Hepatocyte (in vitro differentiated cells): ENCODE results near the gene C5orf24. TPM values are rescaled to one million over a fixed set of nuclear protein-coding genes. Genes with fewer than 3 reads are reported as not detected.
A peak's percentile ranks its signal among the peaks of the same experiment; 100 is the strongest.

Source experiments
- DNase-seq: peaks from one replicate; pipeline ENCODE4 v3.0.0-alpha.2; 2016; ENCODE audit warnings: low spot score
- H2AFZ ChIP-seq: fragments of 200-600 bp; sonication (generic); 2 replicates; pipeline ENCODE4 v1.6.0; 2016; ENCODE audit warnings: antibody characterized with exemption, mild to moderate bottlenecking
- H3K27ac ChIP-seq: fragments of 200-600 bp; sonication (generic); 2 replicates; pipeline ENCODE4 v1.5.1; 2016; ENCODE audit warnings: mild to moderate bottlenecking
- H3K27me3 ChIP-seq: fragments of 200-600 bp; sonication (generic); 2 replicates; pipeline ENCODE4 v1.6.1; 2016
- H3K36me3 ChIP-seq: fragments of 200-600 bp; sonication (generic); replicated peaks from 2 replicates; pipeline ENCODE4 v1.5.1; 2016; ENCODE audit warnings: low read depth; ENCODE audit not compliant: insufficient read depth
- H3K4me1 ChIP-seq: fragments of 200-600 bp; sonication (generic); 2 replicates; pipeline ENCODE4 v1.5.1; 2016; ENCODE audit warnings: mild to moderate bottlenecking, moderate library complexity; ENCODE audit not compliant: insufficient read depth
- H3K4me2 ChIP-seq: fragments of 200-600 bp; sonication (generic); 2 replicates; pipeline ENCODE4 v1.6.0; 2016
- H3K4me3 ChIP-seq: fragments of 200-600 bp; sonication (generic); 2 replicates; pipeline ENCODE4 v1.5.1; 2016; ENCODE audit warnings: mild to moderate bottlenecking
- H3K79me2 ChIP-seq: fragments of 200-600 bp; sonication (generic); 2 replicates; pipeline ENCODE4 v1.6.0; 2017; ENCODE audit warnings: mild to moderate bottlenecking
- H3K9me2 ChIP-seq: fragments of 200-600 bp; sonication (generic); replicated peaks from 2 replicates; pipeline ENCODE4 v1.6.0; 2017; ENCODE audit warnings: mild to moderate bottlenecking; ENCODE audit not compliant: insufficient read depth
- H3K9me3 ChIP-seq: fragments of 200-600 bp; sonication (generic); 2 replicates; pipeline ENCODE4 v1.5.1; 2016; ENCODE audit warnings: low read depth, mild to moderate bottlenecking
- H4K20me1 ChIP-seq: fragments of 200-600 bp; sonication (generic); 2 replicates; pipeline ENCODE4 v1.6.0; 2016; ENCODE audit warnings: mild to moderate bottlenecking; ENCODE audit not compliant: insufficient read depth, poor library complexity, severe bottlenecking
- EZH2 ChIP-seq: fragments of 200-600 bp; sonication (generic); IDR thresholded peaks from 2 replicates; pipeline ENCODE4 v1.6.1; 2016; ENCODE audit warnings: antibody characterized with exemption, mild to moderate bottlenecking, borderline replicate concordance
- EZH2phosphoT487 ChIP-seq: fragments of 200-600 bp; sonication (generic); IDR thresholded peaks from one replicate; pipeline ENCODE4 v1.6.1; 2018; ENCODE audit warnings: antibody characterized with exemption, mild to moderate bottlenecking, low read depth, moderate library complexity; ENCODE audit not compliant: unreplicated experiment, severe bottlenecking
- WGBS: methylation state at CpG from one replicate; pipeline ENCODE4 v1.1.6; 2016; ENCODE audit warnings: low lambda C conversion rate; ENCODE audit errors: missing lambda C conversion rate; 5-methylcytosine and 5-hydroxymethylcytosine counted together
- polyA plus RNA-seq: library from polyadenylated mRNA; unstranded; fragments of >200 nt; fragmentation: Nextera tagmentation; extraction: Ambion mirVana; gene quantifications from 2 replicates; pipeline ENCODE4 v1.2.1, GENCODE V29; 2016
- total RNA-seq: library from RNA; depleted of rRNA; stranded (reverse); fragments of >200 nt; gene quantifications from 2 replicates; pipeline ENCODE4 v1.2.3, GENCODE V29; 2014
- TF ChIP-seq, protein P1 (sequence below): fragments of 200-600 bp; sonication (generic); IDR thresholded peaks from 2 replicates; pipeline ENCODE4 v1.5.1; 2016; ENCODE audit warnings: antibody characterized with exemption, mild to moderate bottlenecking; ENCODE audit not compliant: poor library complexity

Gene C5orf24
- total and polyA plus RNA-seq, 2 experiments from 2014 or later = 29.2 to 67.0 TPM

DNA sequence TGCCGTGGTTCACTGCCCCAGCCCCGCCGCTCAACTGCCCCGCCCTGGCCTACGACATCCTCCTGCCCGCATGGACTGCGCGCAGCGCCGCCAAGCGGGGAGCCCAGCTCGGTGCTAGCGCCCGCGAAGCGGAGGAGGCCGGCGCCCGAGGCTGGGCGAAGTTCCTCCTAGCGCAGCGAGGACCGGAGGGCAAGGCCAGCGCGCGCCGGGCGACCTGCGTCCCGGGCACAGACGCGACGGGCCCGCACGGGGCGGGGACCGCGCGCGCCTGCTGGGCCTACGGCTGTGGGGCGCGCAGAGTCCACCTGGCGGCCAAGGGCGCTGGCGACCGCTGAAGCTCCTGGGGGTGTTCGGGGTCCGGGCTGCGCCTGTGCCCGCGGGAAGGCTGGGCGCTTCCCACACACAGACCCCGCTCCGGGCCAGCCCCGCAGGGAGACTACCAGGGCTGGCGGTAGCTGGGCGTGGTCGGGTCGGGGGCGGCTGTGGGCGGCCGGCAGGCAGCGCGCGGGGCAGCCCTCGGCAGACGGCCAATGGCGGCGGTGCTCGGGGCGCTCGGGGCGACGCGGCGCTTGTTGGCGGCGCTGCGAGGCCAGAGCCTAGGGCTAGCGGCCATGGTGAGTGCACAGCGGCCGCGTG, 59.0 kb downstream of the C5orf24 start, which contains the start of gene PCBD2:
Gene PCBD2, plus strand, starts transcription at position 522 of the 636 bp plus-strand sequence. Its CDS starts 9 bp downstream, at position 531.
- DNase-seq = peak; percentile 97
- H3K4me3 ChIP-seq = peak within 1 kb of the TSS; percentile 85
- H3K9me2 ChIP-seq = no peaks in the 10 kb centered on the region
- no peak for TF ChIP-seq EZH2
- no peak for TF ChIP-seq EZH2phosphoT487
- TF ChIP-seq, protein P1, sequence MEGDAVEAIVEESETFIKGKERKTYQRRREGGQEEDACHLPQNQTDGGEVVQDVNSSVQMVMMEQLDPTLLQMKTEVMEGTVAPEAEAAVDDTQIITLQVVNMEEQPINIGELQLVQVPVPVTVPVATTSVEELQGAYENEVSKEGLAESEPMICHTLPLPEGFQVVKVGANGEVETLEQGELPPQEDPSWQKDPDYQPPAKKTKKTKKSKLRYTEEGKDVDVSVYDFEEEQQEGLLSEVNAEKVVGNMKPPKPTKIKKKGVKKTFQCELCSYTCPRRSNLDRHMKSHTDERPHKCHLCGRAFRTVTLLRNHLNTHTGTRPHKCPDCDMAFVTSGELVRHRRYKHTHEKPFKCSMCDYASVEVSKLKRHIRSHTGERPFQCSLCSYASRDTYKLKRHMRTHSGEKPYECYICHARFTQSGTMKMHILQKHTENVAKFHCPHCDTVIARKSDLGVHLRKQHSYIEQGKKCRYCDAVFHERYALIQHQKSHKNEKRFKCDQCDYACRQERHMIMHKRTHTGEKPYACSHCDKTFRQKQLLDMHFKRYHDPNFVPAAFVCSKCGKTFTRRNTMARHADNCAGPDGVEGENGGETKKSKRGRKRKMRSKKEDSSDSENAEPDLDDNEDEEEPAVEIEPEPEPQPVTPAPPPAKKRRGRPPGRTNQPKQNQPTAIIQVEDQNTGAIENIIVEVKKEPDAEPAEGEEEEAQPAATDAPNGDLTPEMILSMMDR = peak; percentile 90
- H3K27me3 ChIP-seq = no peaks in the 10 kb centered on the region
- H4K20me1 ChIP-seq = no peaks in the 10 kb centered on the region
- H2AFZ ChIP-seq = peak within 1 kb of the TSS; percentile 99
- H3K4me1 ChIP-seq = no peaks in the 10 kb centered on the region
- H3K79me2 ChIP-seq = peaks cover 18% of the 10 kb centered on the region
- H3K9me3 ChIP-seq = no peaks in the 10 kb centered on the region
- WGBS = 2% methylated on average over 39 of the region's 84 CpGs
- no peaks in the 10 kb centered on the region for H3K36me3 ChIP-seq
- peak within 1 kb of the TSS; percentile 87 for H3K4me2 ChIP-seq
- peak within 1 kb of the TSS; percentile 99 for H3K27ac ChIP-seq

DNA sequence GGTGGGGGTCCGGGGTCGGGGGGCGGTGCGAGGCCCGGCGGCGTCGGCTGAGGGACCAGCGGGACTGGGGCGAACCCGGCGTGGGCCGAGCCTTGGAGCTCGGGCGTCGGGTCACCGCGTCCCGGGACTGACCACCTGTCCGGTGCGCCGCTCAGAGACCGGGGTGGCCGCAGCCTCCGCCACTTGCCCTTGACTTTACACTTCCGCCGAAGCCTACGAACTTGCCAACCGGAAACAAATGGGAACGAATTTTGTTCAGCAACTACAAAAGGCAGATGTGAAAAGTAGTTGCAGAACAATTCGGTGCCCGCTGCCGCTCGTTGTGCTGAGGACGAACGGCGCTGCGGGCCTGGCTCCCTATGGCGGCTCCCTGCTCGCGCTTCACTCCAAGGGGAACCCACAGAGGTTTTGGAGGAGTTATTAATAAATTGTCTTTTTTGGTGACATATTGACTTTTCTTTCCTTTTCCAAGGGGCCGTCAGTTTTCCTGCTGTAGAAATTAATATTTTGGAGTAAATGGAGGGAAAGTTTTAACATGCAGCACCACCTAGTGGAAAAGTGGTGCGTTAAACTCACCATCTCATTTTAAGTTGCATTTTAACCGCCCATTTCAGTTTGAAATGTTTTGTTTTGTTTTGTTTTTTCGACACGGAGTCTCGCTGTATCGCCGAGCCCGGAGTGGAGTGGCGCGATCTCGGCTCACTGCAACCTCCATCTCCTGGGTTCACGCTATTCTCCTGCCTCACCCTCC, 59.7 kb downstream of the C5orf24 start:
- Histone ChIP-seq H4K20me1 (no peaks in the 10 kb centered on the region), H3K4me3 (peak overlapping the region; percentile 85), H3K36me3 (no peaks in the 10 kb centered on the region), H3K79me2 (peaks cover 18% of the 10 kb centered on the region), H2AFZ (peak overlapping the region; percentile 99), H3K9me2 (no peaks in the 10 kb centered on the region), H3K27me3 (no peaks in the 10 kb centered on the region), H3K4me2 (peak overlapping the region; percentile 87), H3K4me1 (no peaks in the 10 kb centered on the region), H3K9me3 (no peaks in the 10 kb centered on the region), H3K27ac (peak overlapping the region; percentile 99)
- WGBS = 1% methylated on average over 36 of the region's 54 CpGs
- TF ChIP-seq EZH2phosphoT487 = no peak
- no peak for TF ChIP-seq EZH2
- TF ChIP-seq, protein P1 = peak; percentile 81
- DNase-seq = peak; percentile 71

DNA sequence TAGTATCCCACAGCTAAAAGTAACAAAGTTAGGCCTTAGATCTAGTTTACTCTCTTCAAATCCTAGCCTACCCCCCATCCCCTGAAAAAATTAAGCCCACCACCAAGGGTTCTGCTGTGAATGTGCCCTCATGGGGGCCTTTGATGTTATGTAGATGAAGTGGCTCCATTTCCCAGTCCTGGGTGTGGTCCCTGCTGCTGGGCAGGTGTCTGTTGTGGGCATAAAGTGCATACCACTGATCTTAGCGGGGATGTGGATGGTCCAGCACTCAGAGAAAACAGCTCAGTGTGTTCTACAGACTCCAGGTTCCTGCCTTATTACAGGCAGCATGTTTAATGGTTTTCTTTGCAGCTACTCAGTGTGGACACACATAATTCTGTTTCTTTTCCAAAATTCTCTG, 61.0 kb downstream of the C5orf24 start:
- H3K4me1 ChIP-seq = no peaks in the 10 kb centered on the region
- H3K27me3 ChIP-seq = no peaks in the 10 kb centered on the region
- no peak overlapping the region for H2AFZ ChIP-seq
- no peaks in the 10 kb centered on the region for H3K9me3 ChIP-seq
- DNase-seq = no peak
- H3K4me2 ChIP-seq = no peak overlapping the region
- no peaks in the 10 kb centered on the region for H4K20me1 ChIP-seq
- no peaks in the 10 kb centered on the region for H3K9me2 ChIP-seq
- TF ChIP-seq, protein P1 = no peak
- TF ChIP-seq EZH2 (no peak), EZH2phosphoT487 (no peak)
- H3K4me3 ChIP-seq = no peak overlapping the region
- H3K27ac ChIP-seq = no peak overlapping the region
- H3K79me2 ChIP-seq = peaks cover 18% of the 10 kb centered on the region
- WGBS = 100% methylated on average over 1 of the region's 1 CpG
- no peaks in the 10 kb centered on the region for H3K36me3 ChIP-seq

Other genes with a start within 250 kb of the C5orf24 start
- gene SAR1B, start 213.1 kb upstream of the C5orf24 start, total RNA-seq = 119 and 125 TPM in 2 replicates
- 73.2 and 80.5 TPM in 2 replicates for gene SAR1B, start 213.1 kb upstream of the C5orf24 start, polyA plus RNA-seq
- gene SEC24A, start 197.2 kb upstream of the C5orf24 start, total RNA-seq = 59.9 and 69.4 TPM in 2 replicates
- gene SEC24A, start 197.2 kb upstream of the C5orf24 start, polyA plus RNA-seq = 17.2 and 18.9 TPM in 2 replicates
- 33.5 and 33.8 TPM in 2 replicates for gene CAMLG, start 107.4 kb upstream of the C5orf24 start, total RNA-seq
- 27.3 and 37.1 TPM in 2 replicates for gene CAMLG, start 107.4 kb upstream of the C5orf24 start, polyA plus RNA-seq
- 27.0 and 31.0 TPM in 2 replicates for gene DDX46, start 87.2 kb upstream of the C5orf24 start, total RNA-seq
- gene DDX46, start 87.2 kb upstream of the C5orf24 start, polyA plus RNA-seq = 15.3 and 24.6 TPM in 2 replicates
- 76.0 and 95.4 TPM in 2 replicates for gene TXNDC15, start 28.4 kb downstream of the C5orf24 start, total RNA-seq
- gene TXNDC15, start 28.4 kb downstream of the C5orf24 start, polyA plus RNA-seq = 56.7 and 58.0 TPM in 2 replicates
- 5.2 and 7.6 TPM in 2 replicates for gene PCBD2, start 59.2 kb downstream of the C5orf24 start, total RNA-seq
- gene PCBD2, start 59.2 kb downstream of the C5orf24 start, polyA plus RNA-seq = 14.0 and 15.3 TPM in 2 replicates
- not detected in 2 replicates for gene CATSPER3, start 121.9 kb downstream of the C5orf24 start, total RNA-seq
- 0.59 and 1.2 TPM in 2 replicates for gene CATSPER3, start 121.9 kb downstream of the C5orf24 start, polyA plus RNA-seq
- gene PITX1, start 188.3 kb downstream of the C5orf24 start, total RNA-seq = 62.9 and 64.9 TPM in 2 replicates
- gene PITX1, start 188.3 kb downstream of the C5orf24 start, polyA plus RNA-seq = 141 and 156 TPM in 2 replicates